ENCODE data around the gene ZFP92.
A peak's percentile ranks its signal among the peaks of the same experiment; 100 is the strongest.

ZFP92 gene

DNA sequence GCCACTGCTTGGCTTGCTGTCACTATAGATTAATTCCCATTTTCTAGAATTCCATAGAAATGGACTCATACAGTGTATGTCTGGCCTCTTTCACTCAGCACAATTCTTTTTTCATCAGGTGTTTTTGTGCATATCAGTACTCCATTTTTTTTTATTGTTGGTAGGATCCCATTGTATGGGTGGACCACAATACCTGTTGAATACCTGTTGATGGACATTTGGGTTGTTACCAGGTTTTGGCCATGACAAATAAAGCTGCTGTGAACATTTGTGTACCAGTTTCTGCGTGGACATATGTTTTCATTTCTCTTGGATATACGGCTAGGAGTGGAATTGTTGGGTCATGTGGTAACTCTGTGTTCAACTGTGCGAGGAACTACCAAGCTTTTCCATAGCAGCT lies 14.9 kb downstream of the ZFP92 start:
- FAIRE-seq (no peak), DNase-seq (ENCODE audit: insufficient read length, low spot score) (no peak)
- no peak for TF ChIP-seq POLR2A (IDR thresholded peaks at IDR 0.05; ENCODE audit: low read depth, low read length)

- no peak for TF ChIP-seq POLR2A (IDR thresholded peaks at IDR 0.05; ENCODE audit: low read depth, low read length)
- no peak for FAIRE-seq
- DNase-seq (ENCODE audit: insufficient read length, low spot score), result no peak
These were observed 19.5 kb downstream of the ZFP92 start for GRCh38 chrX:153430796-153431195.

DNA sequence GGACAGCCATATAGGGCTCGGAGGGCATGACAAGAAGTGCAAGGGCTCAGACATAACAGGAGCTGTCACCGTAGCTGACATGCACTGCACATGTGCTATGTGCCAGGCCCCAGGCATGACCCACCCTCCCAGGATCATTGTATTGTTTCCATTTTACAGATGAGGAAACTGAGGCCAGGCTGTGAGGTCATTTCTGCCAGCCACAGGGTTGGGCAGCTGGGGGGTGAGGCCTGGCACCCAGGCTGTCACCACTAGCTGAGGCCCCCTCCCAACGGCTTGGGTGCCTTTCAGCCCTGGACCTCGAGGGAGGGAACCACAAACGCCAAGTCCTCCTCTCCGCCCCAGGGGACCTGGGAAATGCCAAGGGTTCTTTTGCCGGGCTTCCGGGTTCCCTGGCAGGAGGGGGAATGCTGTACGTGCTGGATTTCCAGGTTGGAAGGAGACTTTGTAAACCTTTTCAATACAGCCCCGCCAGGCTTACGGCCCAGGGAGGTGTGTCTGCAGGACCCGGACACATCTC lies 21.9 kb downstream of the ZFP92 start:
- DNase-seq (ENCODE audit: insufficient read length, low spot score) (no peak), FAIRE-seq (no peak)
- TF ChIP-seq POLR2A (IDR thresholded peaks at IDR 0.05; ENCODE audit: low read depth, low read length), result no peak

DNA sequence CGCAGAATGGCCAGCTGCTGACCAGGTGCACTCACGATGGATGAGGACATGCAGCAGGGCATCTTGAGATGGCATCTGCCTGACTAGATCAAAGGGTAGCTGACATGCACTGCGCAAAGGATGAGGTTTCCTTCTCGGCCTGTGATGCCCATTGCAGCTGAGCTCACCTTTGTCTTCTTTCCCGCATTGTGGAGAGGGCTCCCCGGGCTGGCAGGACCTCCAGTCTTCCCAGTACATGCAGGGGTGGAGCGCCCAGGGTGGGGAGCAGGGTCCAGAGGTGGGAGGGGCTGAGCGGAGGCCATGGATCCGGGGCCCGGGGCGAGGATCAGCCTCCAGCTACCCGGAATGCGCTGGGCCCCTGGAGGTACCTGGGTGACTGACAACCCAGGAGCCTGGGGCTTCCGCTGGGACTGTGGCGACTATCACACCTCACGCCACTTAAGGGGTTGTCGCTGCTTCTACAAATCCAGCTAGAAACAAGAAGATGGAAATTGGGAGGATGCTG lies 22.6 kb downstream of the ZFP92 start:
- DNase-seq (ENCODE audit: insufficient read length, low spot score), result no peak
- no peak for TF ChIP-seq POLR2A (IDR thresholded peaks at IDR 0.05; ENCODE audit: low read depth, low read length)
- no peak for FAIRE-seq

DNA sequence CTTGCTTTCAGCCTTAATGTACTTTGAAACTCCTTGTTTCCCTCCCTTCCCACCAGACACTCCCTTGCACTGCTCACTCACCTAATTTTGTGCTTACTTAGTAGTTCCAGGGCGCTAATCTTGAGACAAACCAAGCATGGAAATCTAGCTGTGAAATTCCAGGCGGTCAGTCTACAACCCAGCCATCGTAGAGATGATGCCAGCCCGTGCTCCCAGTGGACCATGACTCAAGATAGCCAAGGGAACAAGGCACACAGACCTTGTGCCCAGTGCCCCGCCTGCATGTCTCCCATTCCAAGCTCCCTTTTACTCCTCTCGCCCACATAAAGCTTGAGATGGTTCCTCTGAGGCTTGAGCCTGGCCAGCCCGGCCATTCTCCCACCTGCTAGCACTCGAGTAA lies 23.5 kb downstream of the ZFP92 start:
- FAIRE-seq (no peak), DNase-seq (ENCODE audit: insufficient read length, low spot score) (no peak)
- no peak for TF ChIP-seq POLR2A (IDR thresholded peaks at IDR 0.05; ENCODE audit: low read depth, low read length)

DNA sequence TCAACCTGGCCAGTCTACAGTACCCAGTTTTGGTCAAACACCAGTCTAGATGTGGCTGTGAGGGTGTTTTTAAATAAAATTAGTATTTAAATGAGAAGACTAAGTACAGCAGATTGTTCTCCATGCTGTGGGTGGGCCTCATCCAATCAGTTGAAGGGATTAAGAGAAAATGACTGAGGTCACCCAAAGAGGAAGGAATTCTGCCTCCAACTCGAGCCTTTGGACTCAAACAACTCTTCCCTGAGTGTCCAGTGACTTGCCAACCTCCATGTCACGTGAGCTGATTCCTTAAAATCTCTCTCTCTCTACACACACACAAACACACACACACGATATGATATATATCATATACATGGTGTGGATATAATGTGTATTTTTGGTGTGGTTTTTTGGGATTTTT lies 24.6 kb downstream of the ZFP92 start:
- FAIRE-seq (no peak), DNase-seq (ENCODE audit: insufficient read length, low spot score) (no peak)
- no peak for TF ChIP-seq POLR2A (IDR thresholded peaks at IDR 0.05; ENCODE audit: low read depth, low read length)

GRCh38 chrX:153438532-153438931 lies 27.3 kb downstream of the ZFP92 start:
- TF ChIP-seq POLR2A (IDR thresholded peaks at IDR 0.05; ENCODE audit: low read depth, low read length), result no peak
- DNase-seq (ENCODE audit: insufficient read length, low spot score) (no peak), FAIRE-seq (no peak)

DNA sequence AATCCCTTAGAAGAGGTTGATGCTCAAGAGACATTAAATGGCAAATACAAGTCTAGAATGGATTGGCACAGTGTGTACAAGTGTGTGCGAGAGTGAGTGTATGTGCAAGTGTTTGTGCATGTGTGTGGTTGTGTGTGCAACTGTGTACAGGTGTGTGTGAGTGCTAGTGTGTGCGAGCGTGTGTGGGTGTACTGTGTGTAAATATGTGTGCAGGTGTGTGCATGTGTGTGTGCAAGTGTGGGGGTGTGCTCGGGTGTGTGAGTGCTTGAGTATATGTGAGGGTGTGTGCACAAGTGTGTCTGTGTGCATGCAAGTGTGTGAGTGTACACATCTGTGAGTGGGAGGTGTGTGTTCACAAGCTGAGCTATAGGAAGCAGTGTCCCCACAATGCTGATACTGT lies 28.7 kb downstream of the ZFP92 start:
- no peak for TF ChIP-seq POLR2A (IDR thresholded peaks at IDR 0.05; ENCODE audit: low read depth, low read length)
- FAIRE-seq (no peak), DNase-seq (ENCODE audit: insufficient read length, low spot score) (no peak)

DNA sequence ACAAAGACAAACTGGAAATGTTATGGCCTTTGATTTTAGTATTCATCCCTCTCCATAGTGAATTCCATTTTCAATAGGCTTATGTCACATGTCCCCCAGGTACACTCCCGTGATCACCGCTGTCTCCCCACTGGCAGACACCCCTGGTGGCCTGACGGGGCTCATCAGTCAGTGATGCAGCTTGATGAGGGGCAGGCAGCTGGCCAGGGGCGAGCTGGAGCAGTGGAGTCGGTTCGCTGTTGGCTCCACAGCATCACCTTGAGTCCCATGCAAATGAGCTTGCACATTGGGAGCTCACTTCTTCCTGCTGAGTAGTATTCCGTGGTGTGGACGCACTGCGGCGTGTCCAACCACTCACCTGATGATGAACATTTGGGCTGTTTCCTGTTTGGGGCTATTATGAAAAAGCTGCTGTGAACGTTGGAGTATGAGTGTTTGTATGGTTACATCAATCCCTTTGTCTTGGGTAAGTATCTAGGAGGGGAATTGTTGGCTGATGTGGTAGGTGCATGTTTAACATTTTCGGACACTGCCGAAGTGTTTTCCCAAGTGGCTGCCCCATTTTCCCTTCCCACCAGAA lies 29.4 kb downstream of the ZFP92 start:
- no peak for FAIRE-seq
- TF ChIP-seq POLR2A (IDR thresholded peaks at IDR 0.05; ENCODE audit: low read depth, low read length), result no peak
- DNase-seq (ENCODE audit: insufficient read length, low spot score), result no peak

DNA sequence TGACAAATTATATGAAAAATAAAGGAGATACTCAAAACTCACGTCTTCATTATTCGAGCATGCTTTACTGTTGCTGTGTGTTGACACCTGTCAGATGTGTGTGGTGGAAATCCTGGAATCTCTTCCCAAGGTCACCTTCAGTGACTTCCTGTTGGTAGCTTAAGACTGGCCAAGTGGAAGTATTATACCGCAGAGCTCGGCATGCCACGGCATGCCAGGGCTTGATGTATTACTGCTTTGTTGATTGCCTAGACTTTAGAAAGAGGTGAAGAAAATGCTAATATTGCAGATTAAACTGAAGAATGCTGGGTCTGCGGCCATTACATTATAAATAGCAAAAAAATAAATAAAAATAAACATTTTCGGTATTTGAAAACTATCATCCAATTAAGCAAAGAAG lies 30.0 kb downstream of the ZFP92 start:
- FAIRE-seq, result no peak
- no peak for DNase-seq (ENCODE audit: insufficient read length, low spot score)
- TF ChIP-seq POLR2A (IDR thresholded peaks at IDR 0.05; ENCODE audit: low read depth, low read length), result no peak

GRCh38 chrX:153441981-153442380 lies 30.7 kb downstream of the ZFP92 start:
- DNase-seq (ENCODE audit: insufficient read length, low spot score) (no peak), FAIRE-seq (no peak)
- no peak for TF ChIP-seq POLR2A (IDR thresholded peaks at IDR 0.05; ENCODE audit: low read depth, low read length)

DNA sequence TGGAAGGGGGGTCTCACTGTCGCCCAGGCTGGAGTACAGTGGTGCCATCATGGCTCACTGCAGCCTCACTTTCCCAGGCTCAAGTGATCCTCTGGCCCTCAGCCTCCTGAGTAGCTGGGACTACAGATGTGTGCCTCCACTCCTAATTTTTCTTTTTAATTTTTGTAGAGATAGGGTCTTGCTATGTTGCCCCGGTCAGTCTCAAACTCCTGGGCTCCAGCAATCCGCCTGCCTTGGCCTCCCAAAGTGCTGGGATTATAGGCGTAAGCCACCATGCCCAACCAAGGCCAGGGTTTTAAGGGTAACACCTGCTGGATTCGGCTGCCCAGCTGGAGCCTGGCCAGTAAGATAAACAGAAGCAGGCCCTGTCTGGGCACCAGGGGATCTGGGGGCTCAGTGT lies 31.2 kb downstream of the ZFP92 start:
- FAIRE-seq, result no peak
- DNase-seq (ENCODE audit: insufficient read length, low spot score), result no peak
- no peak for TF ChIP-seq POLR2A (IDR thresholded peaks at IDR 0.05; ENCODE audit: low read depth, low read length)

- FAIRE-seq (peak; percentile 20), DNase-seq (ENCODE audit: insufficient read length, low spot score) (peak; percentile 61)
- no peak for TF ChIP-seq POLR2A (IDR thresholded peaks at IDR 0.05; ENCODE audit: low read depth, low read length)
These were observed 32.4 kb downstream of the ZFP92 start for GRCh38 chrX:153443476-153444332.

GRCh38 chrX:153444333-153445011 lies 33.2 kb downstream of the ZFP92 start:
- TF ChIP-seq POLR2A (IDR thresholded peaks at IDR 0.05; ENCODE audit: low read depth, low read length), result no peak
- DNase-seq (ENCODE audit: insufficient read length, low spot score), result no peak
- FAIRE-seq, result no peak

Measured in H54 (cell line).